HG02981 (cell line): ENCODE data around the gene PIH1D1.

Experiments used
- ATAC-seq: cut with Tn5 transposase; IDR thresholded peaks from one replicate; pipeline ENCODE4 v1.9.1; 2021; ENCODE audit warnings: mild to moderate bottlenecking, moderate library complexity; ENCODE audit not compliant: unreplicated experiment

PIH1D1 gene

GRCh38 chr19:49436381-49437017, 15.1 kb downstream of the PIH1D1 start:
- no peak for ATAC-seq

DNA sequence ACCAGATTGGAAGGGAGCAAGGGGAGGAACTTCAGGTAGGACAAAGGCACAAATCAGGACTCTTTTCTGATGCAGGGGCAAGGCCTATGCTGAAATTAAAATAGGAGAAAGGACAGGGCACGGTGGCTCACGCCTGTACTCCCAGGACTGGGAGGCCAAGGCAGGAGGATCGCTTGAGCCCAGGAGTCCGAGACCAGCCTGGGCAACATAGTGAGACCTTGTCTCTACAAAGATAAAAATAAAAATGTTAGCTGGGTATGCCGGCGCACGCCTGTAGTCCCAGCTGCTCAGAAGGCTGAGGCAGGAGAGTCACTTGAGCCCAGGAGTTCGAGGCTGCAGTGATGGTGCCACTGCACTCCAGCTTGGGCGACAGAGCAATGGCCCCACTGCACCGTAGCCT, 15.9 kb downstream of the PIH1D1 start:
- ATAC-seq = no peak

GRCh38 chr19:49434907-49435583, 16.6 kb downstream of the PIH1D1 start:
- ATAC-seq = no peak

- no peak for ATAC-seq
These were observed 18.2 kb downstream of the PIH1D1 start for GRCh38 chr19:49433240-49433901.

DNA sequence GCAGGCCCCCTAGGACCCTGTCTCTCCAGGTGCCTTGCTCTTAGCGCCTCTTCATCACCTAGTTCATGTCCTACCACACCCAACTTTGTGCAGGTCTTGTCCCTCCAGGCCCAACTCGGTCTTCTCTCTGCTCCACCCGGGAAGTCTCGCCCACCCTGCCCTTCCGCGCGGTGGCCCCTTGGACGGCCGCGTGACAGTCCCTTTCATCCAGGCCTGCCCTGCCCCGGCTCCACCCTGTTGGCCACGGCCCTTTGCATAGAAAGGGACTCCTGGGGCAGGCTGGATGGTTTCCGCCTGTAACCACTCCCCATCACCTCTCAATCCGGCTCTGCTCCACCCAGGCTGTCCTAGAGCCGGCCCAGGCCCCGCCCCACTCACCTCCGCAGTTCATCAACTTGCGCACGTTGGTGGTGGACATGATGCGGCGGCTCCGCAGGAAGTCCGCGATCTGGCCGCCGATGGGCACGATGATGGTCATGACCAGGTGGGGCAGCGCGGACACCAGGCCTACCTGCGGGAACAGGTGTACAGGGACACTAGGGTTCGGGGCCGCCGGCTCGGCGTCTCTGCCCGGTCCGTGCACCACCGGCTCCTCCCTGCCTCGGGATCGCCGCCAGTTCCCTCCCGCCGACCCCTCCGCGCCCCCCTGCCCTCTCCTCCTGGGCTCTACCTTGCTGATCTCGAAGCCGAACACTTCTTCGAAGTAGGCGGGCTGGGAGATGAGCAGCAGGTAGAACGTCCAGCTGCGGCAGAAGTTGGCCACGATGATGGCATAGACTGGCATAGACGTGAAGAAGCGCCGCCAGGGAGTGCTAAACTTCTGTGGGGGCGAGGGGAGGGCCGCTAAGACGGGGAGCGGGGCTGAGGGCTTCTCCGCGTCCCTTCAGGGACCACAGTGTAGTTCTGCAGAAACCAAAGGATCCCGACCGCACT, 19.2 kb downstream of the PIH1D1 start:
- ATAC-seq = no peak

GRCh38 chr19:49431330-49431749, 20.3 kb downstream of the PIH1D1 start:
- ATAC-seq = no peak

GRCh38 chr19:49430678-49431329, 20.8 kb downstream of the PIH1D1 start:
- no peak for ATAC-seq

- ATAC-seq = no peak
These were observed 21.4 kb downstream of the PIH1D1 start for GRCh38 chr19:49430172-49430677.

GRCh38 chr19:49428547-49429451, 22.8 kb downstream of the PIH1D1 start:
- no peak for ATAC-seq

DNA sequence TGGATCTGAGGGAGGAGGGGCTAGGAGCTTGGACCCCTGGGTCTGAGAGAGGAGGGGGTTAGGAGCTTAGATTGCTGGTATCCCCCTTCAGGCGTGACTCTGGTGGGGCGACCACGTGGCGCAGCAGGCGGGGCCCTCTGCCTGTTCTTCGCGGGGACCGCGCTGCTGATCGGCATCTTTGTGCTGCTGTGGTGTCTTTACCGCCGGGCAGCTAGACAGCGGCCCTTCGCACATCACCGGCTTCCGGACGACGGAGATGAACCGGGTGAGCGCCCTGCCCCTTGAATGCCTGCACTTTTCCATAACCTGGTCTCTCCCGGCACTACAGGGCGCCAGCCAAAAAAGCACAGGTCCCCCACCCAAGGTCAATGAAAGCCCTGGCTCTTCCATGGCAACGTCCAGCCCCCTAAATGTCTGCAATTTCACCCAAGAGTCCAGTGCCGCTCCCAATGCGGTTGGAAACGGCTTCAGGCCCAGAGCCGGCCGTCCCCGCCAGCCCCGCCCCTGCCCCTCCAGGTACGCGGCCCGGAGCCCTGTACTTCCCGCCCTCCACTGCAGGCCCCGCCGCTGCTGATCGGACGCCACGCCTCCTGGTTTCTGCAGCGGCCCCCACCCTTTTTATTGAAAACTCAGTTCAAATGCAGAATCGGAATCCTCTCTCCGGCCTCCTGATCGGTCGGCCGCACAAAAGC, 23.6 kb downstream of the PIH1D1 start:
- no peak for ATAC-seq

- ATAC-seq = no peak
These were observed 24.3 kb downstream of the PIH1D1 start for GRCh38 chr19:49427339-49427738.

GRCh38 chr19:49425922-49426592, 25.6 kb downstream of the PIH1D1 start:
- no peak for ATAC-seq

- no peak for ATAC-seq
These were observed 26.4 kb downstream of the PIH1D1 start, which contains the start of gene GFY for GRCh38 chr19:49425178-49425577. GFY (plus strand) TSS chr19:49425388; CDS start chr19:49426431, 1,043 bp downstream.

DNA sequence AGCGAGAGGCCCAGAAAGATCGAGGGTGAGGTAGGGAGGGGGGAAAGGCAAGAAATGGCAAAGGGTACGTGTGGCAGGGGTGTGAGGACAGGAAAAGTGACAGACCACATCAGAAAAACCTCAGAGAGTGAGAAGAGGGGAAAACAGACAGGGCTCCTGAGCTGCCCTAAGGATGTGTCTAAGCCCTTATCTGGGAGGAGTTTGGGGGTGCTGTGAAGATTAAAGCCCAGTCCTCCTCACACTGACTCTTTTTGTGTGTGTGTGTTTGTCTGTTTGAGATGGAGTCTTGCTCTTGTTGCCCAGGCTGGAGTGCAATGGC, 27.7 kb downstream of the PIH1D1 start:
- no peak for ATAC-seq

GRCh38 chr19:49423071-49423984, 28.3 kb downstream of the PIH1D1 start, which contains the start of gene PTH2:
PTH2 (minus strand) TSS chr19:49423441; CDS start chr19:49423339, 102 bp downstream.
- no peak for ATAC-seq

DNA sequence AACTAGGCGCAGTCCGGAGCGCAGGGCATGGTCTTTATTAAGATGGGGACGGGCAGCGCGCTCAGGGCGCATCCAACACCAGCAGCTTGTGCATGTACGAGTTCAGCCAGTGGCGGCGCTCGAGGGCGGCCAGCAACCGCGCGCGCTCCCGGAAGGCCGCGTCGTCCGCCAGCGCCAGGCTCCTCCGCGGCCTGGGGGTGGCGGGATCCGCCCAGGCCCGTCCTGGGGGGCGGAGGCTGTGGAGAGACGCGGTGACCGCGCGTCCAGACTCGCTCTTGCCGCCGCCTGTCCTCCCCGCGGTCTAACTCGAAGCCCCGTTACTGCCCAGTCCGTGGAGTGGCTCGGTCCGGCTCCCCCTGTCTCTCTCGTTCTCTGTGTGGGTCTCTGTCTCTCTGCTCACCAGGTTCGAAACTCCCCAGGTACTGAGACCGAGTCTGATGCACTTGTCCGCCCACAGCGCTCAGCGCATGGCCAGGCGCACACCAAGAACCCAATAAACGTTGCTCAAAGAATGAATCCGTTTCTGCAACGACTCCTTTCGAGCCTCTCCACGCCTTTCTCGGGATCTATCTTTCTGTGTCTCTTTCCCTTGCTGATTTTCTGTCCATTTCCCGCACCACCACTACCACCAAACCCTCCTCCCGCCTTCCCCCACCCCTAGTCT, 29.1 kb downstream of the PIH1D1 start:
- no peak for ATAC-seq

DNA sequence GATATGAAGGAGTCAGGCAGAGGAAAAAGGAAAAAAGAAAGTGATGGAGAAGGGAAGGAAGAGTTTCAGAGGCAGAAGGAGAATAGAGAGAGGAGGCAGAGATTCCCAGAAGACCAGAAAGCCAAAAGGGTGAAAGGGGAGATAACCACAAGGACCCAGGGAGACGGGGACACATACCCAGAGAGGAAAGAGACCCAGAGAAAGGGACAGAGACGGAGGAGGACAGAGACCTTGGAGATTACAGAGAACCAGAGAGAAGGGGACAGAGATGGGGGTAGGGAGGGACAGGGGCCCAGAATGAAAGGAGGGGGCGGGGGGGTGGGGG, 29.8 kb downstream of the PIH1D1 start:
- ATAC-seq = no peak
